Keratinocyte (primary cell): ENCODE results near the gene GRIK4. TPM values are rescaled to one million over a fixed set of nuclear protein-coding genes. Genes with fewer than 3 reads are reported as not detected.

Experiments used
- DNase-seq: peaks from one replicate; pipeline ENCODE4 v3.0.0-alpha.2; 2011; ENCODE audit warnings: low read depth, missing footprints, low spot score
- FAIRE-seq: peaks from 2 replicates; lab custom pipeline; 2011; peaks lifted over from hg19 to GRCh38; lab: Jason Lieb, UNC
- H2AFZ ChIP-seq: 2 replicates; pipeline ENCODE4 v1.6.0; 2012; ENCODE audit warnings: low read length, control low read depth, inconsistent platforms; ENCODE audit not compliant: control insufficient read depth
- H3K27ac ChIP-seq: 2 replicates; pipeline ENCODE4 v1.5.1; 2011; ENCODE audit warnings: low read length; ENCODE audit not compliant: control insufficient read depth, insufficient read depth
- H3K27me3 ChIP-seq: 3 replicates; pipeline ENCODE4 v1.6.0; 2011; ENCODE audit warnings: low read length; ENCODE audit not compliant: control insufficient read depth, insufficient read depth; ENCODE audit errors: extremely low read depth
- H3K36me3 ChIP-seq, 2 experiments: 2 replicates in 1 of 2; 3 replicates in 1 of 2; pipeline ENCODE4 v1.5.1; 2011; ENCODE audit warnings: low read length in 2 of 2, mild to moderate bottlenecking in 1 of 2; ENCODE audit not compliant: control insufficient read depth in 2 of 2, insufficient read depth in 2 of 2; ENCODE audit errors: extremely low read depth in 1 of 2
- H3K4me1 ChIP-seq: 3 replicates; pipeline ENCODE4 v1.5.1; 2011; ENCODE audit warnings: low read length; ENCODE audit not compliant: control insufficient read depth, insufficient read depth; ENCODE audit errors: extremely low read depth
- H3K4me2 ChIP-seq: 3 replicates; pipeline ENCODE4 v1.6.0; 2011; ENCODE audit warnings: low read depth, low read length; ENCODE audit not compliant: control insufficient read depth, insufficient read depth; ENCODE audit errors: extremely low read depth
- H3K4me3 ChIP-seq, 3 experiments: fragments of 200-600 bp in 1 of 3; sonication (generic) in 1 of 3; 2 replicates in 2 of 3; 3 replicates in 1 of 3; pipeline ENCODE4 v1.5.1; 2011 to 2016; ENCODE audit warnings: low read length in 3 of 3, mild to moderate bottlenecking in 3 of 3, control low read depth in 2 of 3, inconsistent platforms in 1 of 3, low read depth in 1 of 3, mixed read lengths in 1 of 3, mixed run types in 1 of 3, moderate library complexity in 1 of 3; ENCODE audit not compliant: control insufficient read depth in 2 of 3, insufficient read depth in 2 of 3; ENCODE audit errors: extremely low read depth in 1 of 3
- H3K79me2 ChIP-seq: 2 replicates; pipeline ENCODE4 v1.6.0; 2012; ENCODE audit warnings: low read length; ENCODE audit not compliant: control insufficient read depth, insufficient read depth
- H3K9ac ChIP-seq: 3 replicates; pipeline ENCODE4 v1.6.0; 2011; ENCODE audit warnings: low read length; ENCODE audit not compliant: control insufficient read depth, insufficient read depth; ENCODE audit errors: extremely low read depth
- H3K9me1 ChIP-seq: 3 replicates; pipeline ENCODE4 v1.6.0; 2011; ENCODE audit warnings: low read length; ENCODE audit not compliant: control insufficient read depth, insufficient read depth; ENCODE audit errors: extremely low read depth
- H3K9me3 ChIP-seq: 2 replicates; pipeline ENCODE4 v1.5.1; 2012; ENCODE audit warnings: low read depth, low read length; ENCODE audit not compliant: control insufficient read depth
- H4K20me1 ChIP-seq: 3 replicates; pipeline ENCODE4 v1.6.0; 2011; ENCODE audit warnings: low read length; ENCODE audit not compliant: control insufficient read depth, insufficient read depth; ENCODE audit errors: extremely low read depth
- EZH2 ChIP-seq: IDR thresholded peaks from one replicate; pipeline ENCODE4 v1.6.1; 2012; ENCODE audit warnings: inconsistent platforms, mild to moderate bottlenecking, low read length, moderate library complexity
- dilution Hi-C: fragments of 300-500 bp; cut with MboI; formaldehyde crosslinking; loops from one replicate; pipeline ENCODE4 v1.7.0; 2020; ENCODE audit warnings: low sequenced_read_pairs; ENCODE audit not compliant: extremely low pct_ligation_motif_present
- polyA plus RNA-seq, 5 experiments: library from polyadenylated mRNA; depleted of rRNA in 3 of 5; stranded (reverse) in 3 of 5; stranded (forward) in 1 of 5; unstranded in 1 of 5; fragments of >200 nt; gene quantifications; 1 replicate in 1 of 5; 2 replicates in 3 of 5; 3 replicates in 1 of 5; pipeline versions ENCODE4 v1.2.1 to v1.2.3, GENCODE V29; 2011 to 2012; ENCODE audit warnings: missing spikeins in 2 of 5, low read depth in 1 of 5, low replicate concordance in 1 of 5
- TF ChIP-seq, protein P1 (sequence below), 3 experiments: IDR thresholded peaks in 1 of 3; conservative IDR thresholded peaks in 1 of 3; optimal IDR thresholded peaks in 1 of 3; 2 replicates in 2 of 3; 3 replicates in 1 of 3; pipeline versions ENCODE3 to v1.5.1; 2011; ENCODE audit warnings: low read length in 3 of 3, mild to moderate bottlenecking in 3 of 3, moderate library complexity in 2 of 3, control low read depth in 1 of 3, inconsistent platforms in 1 of 3; ENCODE audit not compliant: insufficient read depth in 2 of 3; ENCODE audit errors: extremely low read depth in 1 of 3

Gene GRIK4
- polyA plus RNA-seq, 1 donor (not counting 4 experiments of a cell fraction or from before 2014, with no cell fraction given), result not detected

DNA sequence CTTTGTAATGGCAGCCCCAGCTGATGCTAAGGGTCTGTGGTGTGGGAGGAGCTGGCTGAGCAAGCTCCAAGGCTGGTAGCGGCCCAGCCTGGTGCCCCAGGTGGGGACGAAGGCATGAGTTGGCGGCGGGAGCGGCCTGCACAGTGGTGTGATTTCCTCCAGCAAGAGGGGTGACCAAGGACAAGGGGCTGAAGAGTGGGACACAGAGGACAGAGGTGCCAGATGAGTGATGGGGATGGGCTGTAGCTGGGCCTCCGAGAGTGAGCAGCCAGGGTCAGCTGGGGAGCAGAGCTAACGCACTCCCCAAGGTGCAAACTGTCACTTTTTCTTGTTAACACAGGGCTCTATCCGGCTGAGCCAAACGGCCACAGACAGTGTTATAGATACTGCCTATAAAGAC lies 283.2 kb downstream of the GRIK4 start:
- Histone ChIP-seq H3K9ac (no peak overlapping the region), H3K36me3 (no peaks in the 10 kb centered on the region), H4K20me1 (no peaks in the 10 kb centered on the region), H3K79me2 (no peaks in the 10 kb centered on the region), H3K9me3 (no peaks in the 10 kb centered on the region), H2AFZ (no peak overlapping the region), H3K27me3 (peaks cover 22% of the 10 kb centered on the region), H3K4me2 (no peak overlapping the region), H3K4me3 (no peak overlapping the region), H3K4me1 (no peaks in the 10 kb centered on the region), H3K27ac (no peak overlapping the region), H3K9me1 (no peaks in the 10 kb centered on the region)
- dilution Hi-C loops, result no loop called here
- TF ChIP-seq, protein P1, sequence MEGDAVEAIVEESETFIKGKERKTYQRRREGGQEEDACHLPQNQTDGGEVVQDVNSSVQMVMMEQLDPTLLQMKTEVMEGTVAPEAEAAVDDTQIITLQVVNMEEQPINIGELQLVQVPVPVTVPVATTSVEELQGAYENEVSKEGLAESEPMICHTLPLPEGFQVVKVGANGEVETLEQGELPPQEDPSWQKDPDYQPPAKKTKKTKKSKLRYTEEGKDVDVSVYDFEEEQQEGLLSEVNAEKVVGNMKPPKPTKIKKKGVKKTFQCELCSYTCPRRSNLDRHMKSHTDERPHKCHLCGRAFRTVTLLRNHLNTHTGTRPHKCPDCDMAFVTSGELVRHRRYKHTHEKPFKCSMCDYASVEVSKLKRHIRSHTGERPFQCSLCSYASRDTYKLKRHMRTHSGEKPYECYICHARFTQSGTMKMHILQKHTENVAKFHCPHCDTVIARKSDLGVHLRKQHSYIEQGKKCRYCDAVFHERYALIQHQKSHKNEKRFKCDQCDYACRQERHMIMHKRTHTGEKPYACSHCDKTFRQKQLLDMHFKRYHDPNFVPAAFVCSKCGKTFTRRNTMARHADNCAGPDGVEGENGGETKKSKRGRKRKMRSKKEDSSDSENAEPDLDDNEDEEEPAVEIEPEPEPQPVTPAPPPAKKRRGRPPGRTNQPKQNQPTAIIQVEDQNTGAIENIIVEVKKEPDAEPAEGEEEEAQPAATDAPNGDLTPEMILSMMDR (optimal IDR thresholded peaks at IDR 0.05 in 1 of 3, IDR thresholded peaks at IDR 0.05 in 1 of 3, conservative IDR thresholded peaks at IDR 0.05 in 1 of 3; ENCODE audit: extremely low read depth in 1 of 3, insufficient read depth in 2 of 3, low read length in 3 of 3), result no peak
- no peak for TF ChIP-seq EZH2
- DNase-seq (no peak), FAIRE-seq (no peak)

DNA sequence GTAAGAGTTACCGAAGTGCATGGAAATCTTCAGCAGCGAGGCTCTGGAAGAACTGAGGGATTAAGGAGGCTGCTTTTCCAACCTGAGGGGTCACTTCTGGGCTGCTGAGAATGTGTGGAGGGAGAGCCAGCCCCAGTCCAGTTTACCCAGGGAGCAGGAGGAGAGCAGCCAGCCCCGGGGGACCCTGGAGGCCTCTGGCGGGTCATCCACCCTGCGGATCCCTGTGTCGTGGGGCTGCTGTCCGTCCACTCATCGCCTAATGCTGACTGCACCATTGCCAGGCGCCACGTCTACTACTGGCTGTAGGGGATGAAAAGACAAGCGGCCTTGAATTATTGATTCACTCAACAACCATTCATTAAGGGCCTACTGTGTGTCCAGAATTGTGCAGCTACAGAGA lies 283.6 kb downstream of the GRIK4 start:
- Histone ChIP-seq H3K27me3 (peaks cover 22% of the 10 kb centered on the region), H4K20me1 (no peaks in the 10 kb centered on the region), H2AFZ (no peak overlapping the region), H3K79me2 (no peaks in the 10 kb centered on the region), H3K9me3 (no peaks in the 10 kb centered on the region), H3K4me3 (no peak overlapping the region), H3K9ac (no peak overlapping the region), H3K36me3 (no peaks in the 10 kb centered on the region), H3K9me1 (no peaks in the 10 kb centered on the region), H3K4me1 (no peaks in the 10 kb centered on the region), H3K4me2 (no peak overlapping the region), H3K27ac (no peak overlapping the region)
- TF ChIP-seq EZH2, result no peak
- TF ChIP-seq, protein P1 (optimal IDR thresholded peaks at IDR 0.05 in 1 of 3, IDR thresholded peaks at IDR 0.05 in 1 of 3, conservative IDR thresholded peaks at IDR 0.05 in 1 of 3; ENCODE audit: extremely low read depth in 1 of 3, insufficient read depth in 2 of 3, low read length in 3 of 3), result no peak
- FAIRE-seq, result no peak
- DNase-seq, result no peak
- dilution Hi-C loops, result no loop called here
